Hepatocyte (in vitro differentiated cells): ENCODE results near the gene TBATA. TPM values are rescaled to one million over a fixed set of nuclear protein-coding genes. Genes with fewer than 3 reads are reported as not detected.

Experiments used
- DNase-seq: peaks from one replicate; pipeline ENCODE4 v3.0.0-alpha.2; 2016; ENCODE audit warnings: low spot score
- H2AFZ ChIP-seq: fragments of 200-600 bp; sonication (generic); 2 replicates; pipeline ENCODE4 v1.6.0; 2016; ENCODE audit warnings: antibody characterized with exemption, mild to moderate bottlenecking
- H3K27ac ChIP-seq: fragments of 200-600 bp; sonication (generic); 2 replicates; pipeline ENCODE4 v1.5.1; 2016; ENCODE audit warnings: mild to moderate bottlenecking
- H3K27me3 ChIP-seq: fragments of 200-600 bp; sonication (generic); 2 replicates; pipeline ENCODE4 v1.6.1; 2016
- H3K36me3 ChIP-seq: fragments of 200-600 bp; sonication (generic); replicated peaks from 2 replicates; pipeline ENCODE4 v1.5.1; 2016; ENCODE audit warnings: low read depth; ENCODE audit not compliant: insufficient read depth
- H3K4me1 ChIP-seq: fragments of 200-600 bp; sonication (generic); 2 replicates; pipeline ENCODE4 v1.5.1; 2016; ENCODE audit warnings: mild to moderate bottlenecking, moderate library complexity; ENCODE audit not compliant: insufficient read depth
- H3K4me2 ChIP-seq: fragments of 200-600 bp; sonication (generic); 2 replicates; pipeline ENCODE4 v1.6.0; 2016
- H3K4me3 ChIP-seq: fragments of 200-600 bp; sonication (generic); 2 replicates; pipeline ENCODE4 v1.5.1; 2016; ENCODE audit warnings: mild to moderate bottlenecking
- H3K79me2 ChIP-seq: fragments of 200-600 bp; sonication (generic); 2 replicates; pipeline ENCODE4 v1.6.0; 2017; ENCODE audit warnings: mild to moderate bottlenecking
- H3K9me2 ChIP-seq: fragments of 200-600 bp; sonication (generic); replicated peaks from 2 replicates; pipeline ENCODE4 v1.6.0; 2017; ENCODE audit warnings: mild to moderate bottlenecking; ENCODE audit not compliant: insufficient read depth
- H3K9me3 ChIP-seq: fragments of 200-600 bp; sonication (generic); 2 replicates; pipeline ENCODE4 v1.5.1; 2016; ENCODE audit warnings: low read depth, mild to moderate bottlenecking
- H4K20me1 ChIP-seq: fragments of 200-600 bp; sonication (generic); 2 replicates; pipeline ENCODE4 v1.6.0; 2016; ENCODE audit warnings: mild to moderate bottlenecking; ENCODE audit not compliant: insufficient read depth, poor library complexity, severe bottlenecking
- EZH2 ChIP-seq: fragments of 200-600 bp; sonication (generic); IDR thresholded peaks from 2 replicates; pipeline ENCODE4 v1.6.1; 2016; ENCODE audit warnings: antibody characterized with exemption, mild to moderate bottlenecking, borderline replicate concordance
- EZH2phosphoT487 ChIP-seq: fragments of 200-600 bp; sonication (generic); IDR thresholded peaks from one replicate; pipeline ENCODE4 v1.6.1; 2018; ENCODE audit warnings: antibody characterized with exemption, mild to moderate bottlenecking, low read depth, moderate library complexity; ENCODE audit not compliant: unreplicated experiment, severe bottlenecking
- WGBS: methylation state at CpG from one replicate; pipeline ENCODE4 v1.1.6; 2016; ENCODE audit warnings: low lambda C conversion rate; ENCODE audit errors: missing lambda C conversion rate; 5-methylcytosine and 5-hydroxymethylcytosine counted together
- polyA plus RNA-seq: library from polyadenylated mRNA; unstranded; fragments of >200 nt; fragmentation: Nextera tagmentation; extraction: Ambion mirVana; gene quantifications from 2 replicates; pipeline ENCODE4 v1.2.1, GENCODE V29; 2016
- total RNA-seq: library from RNA; depleted of rRNA; stranded (reverse); fragments of >200 nt; gene quantifications from 2 replicates; pipeline ENCODE4 v1.2.3, GENCODE V29; 2014
- TF ChIP-seq, protein P1 (sequence below): fragments of 200-600 bp; sonication (generic); IDR thresholded peaks from 2 replicates; pipeline ENCODE4 v1.5.1; 2016; ENCODE audit warnings: antibody characterized with exemption, mild to moderate bottlenecking; ENCODE audit not compliant: poor library complexity

The TBATA gene
- total and polyA plus RNA-seq, 2 experiments from 2014 or later, result not detected

DNA sequence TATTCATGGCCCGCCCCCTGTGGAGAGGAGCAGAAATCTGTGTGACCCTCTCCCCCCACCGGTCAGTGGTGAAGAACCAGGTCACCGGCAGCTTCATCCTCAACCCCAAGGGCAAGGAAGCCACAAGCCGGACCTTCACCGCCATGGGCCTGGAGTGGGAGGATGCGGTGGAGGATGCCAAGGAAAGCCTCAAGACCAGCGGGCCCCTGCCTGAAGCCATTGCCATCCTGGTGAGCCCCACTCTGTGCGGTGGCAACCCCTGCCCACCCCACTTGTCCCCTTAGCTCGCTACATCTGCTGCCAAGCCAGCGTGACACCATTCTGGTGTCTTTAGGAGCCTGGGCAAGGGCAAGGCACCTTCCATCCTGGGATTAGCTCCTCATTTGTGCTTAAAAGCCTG is 35.4 kb downstream of the TBATA start:
- no peak overlapping the region for H3K4me2 ChIP-seq

DNA sequence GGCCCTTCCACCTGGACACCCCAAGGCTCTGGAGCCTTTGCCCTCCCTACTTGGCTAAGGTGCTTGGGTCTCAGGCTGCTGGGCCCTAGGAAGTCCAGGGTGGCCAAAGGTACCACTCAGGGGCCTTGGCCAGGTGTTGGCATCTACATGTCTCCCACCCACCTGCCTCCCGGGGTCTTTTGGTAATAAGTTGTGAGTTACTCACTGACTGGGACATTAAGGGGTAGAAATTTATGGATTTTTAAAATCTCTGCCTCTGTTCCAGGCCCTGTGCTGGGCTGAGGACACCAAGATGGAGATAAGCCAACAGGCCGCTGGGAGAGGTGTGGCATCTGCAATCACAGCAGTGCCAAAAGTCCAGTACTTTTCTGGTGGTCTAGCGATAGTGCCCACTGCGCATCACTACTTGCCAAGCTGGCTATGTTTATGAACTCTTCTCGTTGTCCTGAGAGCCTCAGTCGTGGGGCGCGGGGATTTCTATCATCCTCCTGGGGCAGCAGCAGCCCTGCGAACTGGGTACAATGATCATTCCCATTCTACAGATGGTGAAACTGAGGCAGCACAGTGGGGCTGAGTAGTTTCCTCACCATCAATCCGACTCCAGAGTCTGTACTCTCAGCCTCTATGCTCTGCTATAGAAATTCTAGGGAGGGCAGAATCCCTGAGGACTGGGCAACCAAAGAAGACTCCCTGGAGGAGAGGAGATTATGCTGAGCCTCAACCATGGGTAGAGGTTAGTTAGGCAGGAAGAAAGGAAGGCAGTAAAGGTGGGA is 36.2 kb downstream of the TBATA start:
- H3K9me2 ChIP-seq, result no peaks in the 10 kb centered on the region
- no peak for TF ChIP-seq EZH2
- no peak for TF ChIP-seq EZH2phosphoT487
- TF ChIP-seq, protein P1, sequence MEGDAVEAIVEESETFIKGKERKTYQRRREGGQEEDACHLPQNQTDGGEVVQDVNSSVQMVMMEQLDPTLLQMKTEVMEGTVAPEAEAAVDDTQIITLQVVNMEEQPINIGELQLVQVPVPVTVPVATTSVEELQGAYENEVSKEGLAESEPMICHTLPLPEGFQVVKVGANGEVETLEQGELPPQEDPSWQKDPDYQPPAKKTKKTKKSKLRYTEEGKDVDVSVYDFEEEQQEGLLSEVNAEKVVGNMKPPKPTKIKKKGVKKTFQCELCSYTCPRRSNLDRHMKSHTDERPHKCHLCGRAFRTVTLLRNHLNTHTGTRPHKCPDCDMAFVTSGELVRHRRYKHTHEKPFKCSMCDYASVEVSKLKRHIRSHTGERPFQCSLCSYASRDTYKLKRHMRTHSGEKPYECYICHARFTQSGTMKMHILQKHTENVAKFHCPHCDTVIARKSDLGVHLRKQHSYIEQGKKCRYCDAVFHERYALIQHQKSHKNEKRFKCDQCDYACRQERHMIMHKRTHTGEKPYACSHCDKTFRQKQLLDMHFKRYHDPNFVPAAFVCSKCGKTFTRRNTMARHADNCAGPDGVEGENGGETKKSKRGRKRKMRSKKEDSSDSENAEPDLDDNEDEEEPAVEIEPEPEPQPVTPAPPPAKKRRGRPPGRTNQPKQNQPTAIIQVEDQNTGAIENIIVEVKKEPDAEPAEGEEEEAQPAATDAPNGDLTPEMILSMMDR, result no peak
- H3K4me1 ChIP-seq, result no peaks in the 10 kb centered on the region
- H2AFZ ChIP-seq, result no peak overlapping the region
- no peak overlapping the region for H3K4me3 ChIP-seq
- no peaks in the 10 kb centered on the region for H3K27me3 ChIP-seq
- no peaks in the 10 kb centered on the region for H4K20me1 ChIP-seq
- no peak for DNase-seq
- H3K79me2 ChIP-seq, result no peaks in the 10 kb centered on the region
- no peaks in the 10 kb centered on the region for H3K36me3 ChIP-seq
- H3K27ac ChIP-seq, result no peak overlapping the region
- no peak overlapping the region for H3K4me2 ChIP-seq
- no peaks in the 10 kb centered on the region for H3K9me3 ChIP-seq
- 98% methylated on average over 10 of the region's 10 CpGs for WGBS

More for the DNA sequence above, 35.4 kb downstream of the TBATA start:
- Histone ChIP-seq H3K4me3 (no peak overlapping the region), H3K27me3 (no peaks in the 10 kb centered on the region), H3K27ac (no peak overlapping the region), H3K36me3 (no peaks in the 10 kb centered on the region), H4K20me1 (no peaks in the 10 kb centered on the region), H3K9me2 (no peaks in the 10 kb centered on the region), H3K79me2 (no peaks in the 10 kb centered on the region), H3K4me1 (no peaks in the 10 kb centered on the region), H2AFZ (no peak overlapping the region), H3K9me3 (no peaks in the 10 kb centered on the region)
- TF ChIP-seq EZH2 (no peak), EZH2phosphoT487 (no peak)
- TF ChIP-seq, protein P1, result no peak
- 97% methylated on average over 10 of the region's 10 CpGs for WGBS
- no peak for DNase-seq

DNA sequence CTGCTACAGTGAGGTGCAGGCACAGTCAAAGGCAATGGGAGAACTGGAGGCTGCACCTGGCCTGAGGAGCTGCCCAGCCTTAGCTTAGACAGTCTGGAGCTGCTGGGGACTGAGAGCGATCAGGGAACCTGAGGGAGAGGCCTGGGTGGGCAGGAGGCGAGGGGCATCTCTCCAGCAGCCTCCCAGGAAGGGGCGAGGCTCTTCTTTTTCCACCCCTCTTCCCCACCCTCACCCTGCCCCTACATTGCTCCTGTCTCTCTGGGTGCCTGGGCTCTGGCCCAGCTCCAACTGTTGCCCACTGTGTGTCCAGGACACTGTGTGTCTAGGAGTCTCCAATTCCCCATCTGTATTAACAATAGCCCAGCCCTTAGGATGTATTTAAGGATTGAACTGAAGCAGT is 36.9 kb downstream of the TBATA start:
- TF ChIP-seq EZH2 (no peak), EZH2phosphoT487 (no peak)
- TF ChIP-seq, protein P1, result no peak
- Histone ChIP-seq H3K4me2 (no peak overlapping the region), H3K36me3 (no peaks in the 10 kb centered on the region), H2AFZ (no peak overlapping the region), H3K27me3 (no peaks in the 10 kb centered on the region), H3K4me1 (no peaks in the 10 kb centered on the region), H3K4me3 (no peak overlapping the region), H3K9me3 (no peaks in the 10 kb centered on the region), H3K9me2 (no peaks in the 10 kb centered on the region), H4K20me1 (no peaks in the 10 kb centered on the region), H3K27ac (no peak overlapping the region), H3K79me2 (no peaks in the 10 kb centered on the region)
- DNase-seq, result no peak
- 90% methylated on average over 3 of the region's 3 CpGs for WGBS
